ENCODE data around the gene DYNLRB1. TPM values are rescaled to one million over a fixed set of nuclear protein-coding genes. Genes with fewer than 3 reads are reported as not detected.
A peak's percentile ranks its signal among the peaks of the same experiment; 100 is the strongest.

Gene DYNLRB1
- total and polyA plus RNA-seq, 2 donors (not counting 3 experiments of a cell fraction or from before 2014, with no cell fraction given), result 142 to 245 TPM

- intact Hi-C loops (cut with micrococcal nuclease), result loop anchor here (1.0 to 5.0 kb wide), 2 partner anchors 10 to 334 kb away; partner anchors contain the start of gene DYNLRB1
- BruUV-seq (replicated peaks), result no TSS peak
- CTCF ChIA-PET, result interaction anchor here (1.2 to 5.8 kb wide), 5 partner anchors 10 to 335 kb away, joined by 3 to 107 read pairs (median 4); partner anchors contain the start of gene DYNLRB1
These were observed 9.6 kb downstream of the DYNLRB1 start for GRCh38 chr20:34525709-34526416.

More at GRCh38 chr20:34525709-34526416, 9.6 kb downstream of the DYNLRB1 start:
- Histone ChIP-seq H3K9me1 (replicated peaks; ENCODE audit: control insufficient read depth, extremely low read depth, insufficient read depth, low read length) (no peaks in the 10 kb centered on the region), H3K9ac (replicated peaks; ENCODE audit: extremely low read depth, insufficient read depth, low read length) (peak overlapping the region; percentile 20), H3K4me1 (ENCODE audit: control insufficient read depth, extremely low read depth, insufficient read depth, low read length) (peaks cover 21% of the 10 kb centered on the region), H3K4me3 (replicated peaks in 1 of 3; ENCODE audit: insufficient read depth in 1 of 3, low read depth in 1 of 3, low read length in 3 of 3) (no peak overlapping the region), H4K20me1 (replicated peaks; ENCODE audit: control insufficient read depth, extremely low read depth, insufficient read depth, low read length) (no peaks in the 10 kb centered on the region), H2AFZ (ENCODE audit: low read depth, low read length) (no peak overlapping the region), H3K27me3 (ENCODE audit: control insufficient read depth in 2 of 2, insufficient read depth in 2 of 2, low read length in 2 of 2) (no peaks in the 10 kb centered on the region), H3K27ac (ENCODE audit: insufficient read depth, low read depth, low read length) (peak overlapping the region; percentile 78), H3K79me2 (ENCODE audit: control insufficient read depth, insufficient read depth, low read length) (peaks cover 41% of the 10 kb centered on the region), H3K4me2 (ENCODE audit: insufficient read depth, low read length) (peak overlapping the region; percentile 29), H3K9me3 (replicated peaks; ENCODE audit: control insufficient read depth, insufficient read depth, low read length) (no peaks in the 10 kb centered on the region), H3K36me3 (ENCODE audit: control insufficient read depth in 2 of 2, extremely low read depth in 1 of 2, insufficient read depth in 2 of 2, low read length in 2 of 2) (peaks cover 7 to 23% of the 10 kb centered on the region in 2 experiments)
- peak; percentile 92 for TF ChIP-seq FOS (IDR thresholded peaks at IDR 0.05; ENCODE audit: borderline replicate concordance, insufficient read depth, low read length)
- TF ChIP-seq POLR2AphosphoS5 (IDR thresholded peaks at IDR 0.05; ENCODE audit: insufficient read depth, low read depth, low read length), result peak; percentile 93
- peak; percentile 19 for TF ChIP-seq GATA2 (IDR thresholded peaks at IDR 0.05; ENCODE audit: insufficient read depth, insufficient read length, low read depth, low read length)
- no peak for TF ChIP-seq MAX (IDR thresholded peaks at IDR 0.05; ENCODE audit: insufficient read depth, insufficient read length)
- no peak for TF ChIP-seq POLR2A (IDR thresholded peaks at IDR 0.05; ENCODE audit: low read depth, low read length)
- no peak for TF ChIP-seq EZH2 (IDR thresholded peaks at IDR 0.05; ENCODE audit: borderline replicate concordance, low read depth, low read length, severe bottlenecking)
- TF ChIP-seq, protein P1, sequence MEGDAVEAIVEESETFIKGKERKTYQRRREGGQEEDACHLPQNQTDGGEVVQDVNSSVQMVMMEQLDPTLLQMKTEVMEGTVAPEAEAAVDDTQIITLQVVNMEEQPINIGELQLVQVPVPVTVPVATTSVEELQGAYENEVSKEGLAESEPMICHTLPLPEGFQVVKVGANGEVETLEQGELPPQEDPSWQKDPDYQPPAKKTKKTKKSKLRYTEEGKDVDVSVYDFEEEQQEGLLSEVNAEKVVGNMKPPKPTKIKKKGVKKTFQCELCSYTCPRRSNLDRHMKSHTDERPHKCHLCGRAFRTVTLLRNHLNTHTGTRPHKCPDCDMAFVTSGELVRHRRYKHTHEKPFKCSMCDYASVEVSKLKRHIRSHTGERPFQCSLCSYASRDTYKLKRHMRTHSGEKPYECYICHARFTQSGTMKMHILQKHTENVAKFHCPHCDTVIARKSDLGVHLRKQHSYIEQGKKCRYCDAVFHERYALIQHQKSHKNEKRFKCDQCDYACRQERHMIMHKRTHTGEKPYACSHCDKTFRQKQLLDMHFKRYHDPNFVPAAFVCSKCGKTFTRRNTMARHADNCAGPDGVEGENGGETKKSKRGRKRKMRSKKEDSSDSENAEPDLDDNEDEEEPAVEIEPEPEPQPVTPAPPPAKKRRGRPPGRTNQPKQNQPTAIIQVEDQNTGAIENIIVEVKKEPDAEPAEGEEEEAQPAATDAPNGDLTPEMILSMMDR (IDR thresholded peaks at IDR 0.05; ENCODE audit: extremely low read depth in 1 of 2, insufficient read depth in 1 of 2, low read depth in 1 of 2, low read length in 2 of 2), result no peak
- TF ChIP-seq MYC (IDR thresholded peaks at IDR 0.05; ENCODE audit: low read depth, low read length), result no peak
- peak; percentile 74 for TF ChIP-seq JUN (IDR thresholded peaks at IDR 0.05; ENCODE audit: borderline replicate concordance, insufficient read depth, insufficient read length, low read depth)
- dilution Hi-C loops (cut with MboI; ENCODE audit: extremely low pct_ligation_motif_present, low sequenced_read_pairs), result no loop called here
- POLR2A ChIA-PET, result interaction anchor here (1.2 kb wide), 1 partner anchor 10 kb away, joined by 7 read pairs; the partner anchor contains the start of gene DYNLRB1
- FAIRE-seq (peak; percentile 92), DNase-seq (ENCODE audit: low read depth, low spot score) (peak; percentile 99)
